ENCODE data around the gene DOCK10. TPM values are rescaled to one million over a fixed set of nuclear protein-coding genes. Genes with fewer than 3 reads are reported as not detected.

The DOCK10 gene
- polyA plus RNA-seq, 1 experiment: 53.0 TPM

GRCh38 chr2:224890372-224890771, 151.9 kb downstream of the DOCK10 start:
- Histone ChIP-seq H3K4me3 (ENCODE audit: low read depth, low read length) (no peak overlapping the region), H3K27ac (ENCODE audit: low read depth, low read length) (no peak overlapping the region), H3K27me3 (ENCODE audit: control insufficient read depth, insufficient read depth, low read length) (no peaks in the 10 kb centered on the region), H3K9me3 (ENCODE audit: control insufficient read depth, insufficient read depth, low read length) (no peaks in the 10 kb centered on the region)
- no peak for TF ChIP-seq CTCF (IDR thresholded peaks at IDR 0.05; ENCODE audit: low read depth, low read length)
- DNase-seq (ENCODE audit: low read depth, low spot score): no peak
- CTCF ChIA-PET: no interaction called here
- POLR2A ChIA-PET: no interaction called here

- CTCF ChIA-PET: interaction anchor here (1.6 kb wide), 1 partner anchor 115 kb away, joined by 4 read pairs; no protein-coding TSS in a partner anchor
- no peak for TF ChIP-seq CTCF (IDR thresholded peaks at IDR 0.05; ENCODE audit: low read depth, low read length)
- Histone ChIP-seq H3K9me3 (ENCODE audit: control insufficient read depth, insufficient read depth, low read length) (no peaks in the 10 kb centered on the region), H3K4me3 (ENCODE audit: low read depth, low read length) (no peak overlapping the region), H3K27ac (ENCODE audit: low read depth, low read length) (no peak overlapping the region), H3K27me3 (ENCODE audit: control insufficient read depth, insufficient read depth, low read length) (no peaks in the 10 kb centered on the region)
- DNase-seq (ENCODE audit: low read depth, low spot score): no peak
- POLR2A ChIA-PET: no interaction called here
Observed at GRCh38 chr2:224887141-224887540, 155.1 kb downstream of the DOCK10 start.

- Histone ChIP-seq H3K4me3 (ENCODE audit: low read depth, low read length) (no peak overlapping the region), H3K27me3 (ENCODE audit: control insufficient read depth, insufficient read depth, low read length) (no peaks in the 10 kb centered on the region), H3K9me3 (ENCODE audit: control insufficient read depth, insufficient read depth, low read length) (no peaks in the 10 kb centered on the region), H3K27ac (ENCODE audit: low read depth, low read length) (no peak overlapping the region)
- TF ChIP-seq CTCF (IDR thresholded peaks at IDR 0.05; ENCODE audit: low read depth, low read length): no peak
- CTCF ChIA-PET: no interaction called here
- POLR2A ChIA-PET: interaction anchor here (0.6 to 0.7 kb wide), 3 partner anchors 83 to 105 kb away, joined by 4 read pairs; no protein-coding TSS in a partner anchor
- no peak for DNase-seq (ENCODE audit: low read depth, low spot score)
Observed at GRCh38 chr2:224885836-224886547, 156.3 kb downstream of the DOCK10 start.

- no peaks in the 10 kb centered on the region for H3K9me3 ChIP-seq (ENCODE audit: control insufficient read depth, insufficient read depth, low read length)
- H3K27me3 ChIP-seq (ENCODE audit: control insufficient read depth, insufficient read depth, low read length): no peaks in the 10 kb centered on the region
- H3K4me3 ChIP-seq (ENCODE audit: low read depth, low read length): no peak overlapping the region
- no peak overlapping the region for H3K27ac ChIP-seq (ENCODE audit: low read depth, low read length)
- no peak for TF ChIP-seq CTCF (IDR thresholded peaks at IDR 0.05; ENCODE audit: low read depth, low read length)
- ChIA-PET POLR2A (no interaction called here), CTCF (no interaction called here)
- no peak for DNase-seq (ENCODE audit: low read depth, low spot score)
Observed at GRCh38 chr2:224885291-224885690, 157.0 kb downstream of the DOCK10 start.

GRCh38 chr2:224884188-224884587, 158.1 kb downstream of the DOCK10 start:
- H3K27me3 ChIP-seq (ENCODE audit: control insufficient read depth, insufficient read depth, low read length): no peaks in the 10 kb centered on the region
- no peak for TF ChIP-seq CTCF (IDR thresholded peaks at IDR 0.05; ENCODE audit: low read depth, low read length)
- no peak for DNase-seq (ENCODE audit: low read depth, low spot score)
- no peak overlapping the region for H3K4me3 ChIP-seq (ENCODE audit: low read depth, low read length)
- CTCF ChIA-PET: no interaction called here
- POLR2A ChIA-PET: no interaction called here
- no peaks in the 10 kb centered on the region for H3K9me3 ChIP-seq (ENCODE audit: control insufficient read depth, insufficient read depth, low read length)
- peak overlapping the region; percentile 31 for H3K27ac ChIP-seq (ENCODE audit: low read depth, low read length)
